SK-N-MC (cell line): ENCODE measurements around the gene KLRD1.

Experiments used
- EZH2 ChIP-seq: fragments of 200-600 bp; sonication (generic); IDR thresholded peaks from one replicate; pipeline ENCODE4 v1.6.1; 2017; ENCODE audit warnings: antibody characterized with exemption
- FOXP2 ChIP-seq: optimal IDR thresholded peaks from 2 replicates; pipeline ENCODE3; 2011; ENCODE audit warnings: mild to moderate bottlenecking, moderate library complexity; ENCODE audit not compliant: insufficient read depth; ENCODE audit errors: extremely low read length, control extremely low read depth
- POLR2AphosphoS5 ChIP-seq: IDR thresholded peaks from 2 replicates; pipeline ENCODE4 v1.6.1; 2012; ENCODE audit warnings: mild to moderate bottlenecking, low read depth, low read length, borderline replicate concordance

GRCh38 chr12:10361084-10361483, 53.4 kb downstream of the KLRD1 start:
- TF ChIP-seq POLR2AphosphoS5 (0 out of 2 replicates have a peak, but pooled peaks have one; percentile 42), EZH2 (no peak), FOXP2 (no peak)
